Neural progenitor cell (in vitro differentiated cells): Measurements from ENCODE around the gene GREM2. TPM values are rescaled to one million over a fixed set of nuclear protein-coding genes. Genes with fewer than 3 reads are reported as not detected.

Experiments
- DNase-seq: peaks from one replicate; pipeline ENCODE4 v3.0.0-alpha.2; 2016; ENCODE audit warnings: low spot score
- H2AFZ ChIP-seq: fragments of 200-600 bp; sonication (generic); replicated peaks from 2 replicates; pipeline ENCODE4 v1.6.1; 2016; ENCODE audit warnings: antibody characterized with exemption
- H3F3A ChIP-seq: fragments of 200-600 bp; sonication (generic); 2 replicates; pipeline ENCODE4 v1.6.1; 2016; ENCODE audit warnings: antibody characterized with exemption, low read depth
- H3K27ac ChIP-seq: fragments of 200-600 bp; sonication (generic); 2 replicates; pipeline ENCODE4 v1.5.1; 2016; ENCODE audit warnings: mild to moderate bottlenecking
- H3K27me3 ChIP-seq: fragments of 200-600 bp; sonication (generic); 2 replicates; pipeline ENCODE4 v1.6.1; 2016; ENCODE audit warnings: mild to moderate bottlenecking, moderate library complexity
- H3K36me3 ChIP-seq: fragments of 200-600 bp; sonication (generic); 2 replicates; pipeline ENCODE4 v1.5.1; 2016
- H3K4me1 ChIP-seq: fragments of 200-600 bp; sonication (generic); 2 replicates; pipeline ENCODE4 v1.6.1; 2016; ENCODE audit warnings: mixed run types
- H3K4me2 ChIP-seq: fragments of 200-600 bp; sonication (generic); 2 replicates; pipeline ENCODE4 v1.6.1; 2016
- H3K4me3 ChIP-seq: fragments of 200-600 bp; sonication (generic); 2 replicates; pipeline ENCODE4 v1.5.1; 2016
- H3K79me2 ChIP-seq: fragments of 200-600 bp; sonication (generic); 2 replicates; pipeline ENCODE4 v1.6.1; 2016; ENCODE audit warnings: low read depth
- H3K9ac ChIP-seq: fragments of 200-600 bp; sonication (generic); 2 replicates; pipeline ENCODE4 v1.6.1; 2016
- H3K9me3 ChIP-seq: fragments of 200-600 bp; sonication (generic); 2 replicates; pipeline ENCODE4 v1.5.1; 2016; ENCODE audit warnings: low read depth
- H4K20me1 ChIP-seq: fragments of 200-600 bp; sonication (generic); 2 replicates; pipeline ENCODE4 v1.6.1; 2016; ENCODE audit warnings: low read depth
- H3K27ac Mint-ChIP-seq: 3 replicates; pipeline ENCODE4 v1.8.0; 2021; ENCODE audit warnings: mixed read lengths
- H3K27me3 Mint-ChIP-seq: 2 replicates; pipeline ENCODE4 v1.8.0; 2022; ENCODE audit warnings: low read depth, mild to moderate bottlenecking, inconsistent platforms, moderate library complexity, mixed read lengths; ENCODE audit not compliant: insufficient read depth
- H3K36me3 Mint-ChIP-seq: 3 replicates; pipeline ENCODE4 v1.8.0; 2021; ENCODE audit warnings: mixed read lengths
- H3K4me1 Mint-ChIP-seq: 3 replicates; pipeline ENCODE4 v1.8.0; 2021; ENCODE audit warnings: mixed read lengths
- H3K4me3 Mint-ChIP-seq: 3 replicates; pipeline ENCODE4 v1.8.0; 2021; ENCODE audit warnings: mild to moderate bottlenecking, moderate library complexity, mixed read lengths
- H3K9me3 Mint-ChIP-seq: 3 replicates; pipeline ENCODE4 v1.8.0; 2020; ENCODE audit warnings: mixed read lengths
- EZH2 ChIP-seq: fragments of 200-600 bp; sonication (generic); IDR thresholded peaks from 2 replicates; pipeline ENCODE4 v1.6.1; 2017; ENCODE audit warnings: antibody characterized with exemption, mild to moderate bottlenecking, moderate library complexity
- EZH2phosphoT487 ChIP-seq: fragments of 200-600 bp; sonication (generic); IDR thresholded peaks from 2 replicates; pipeline ENCODE4 v1.6.1; 2017; ENCODE audit warnings: antibody characterized with exemption
- total RNA-seq: library from RNA; depleted of rRNA; stranded (reverse); fragments of >200 nt; gene quantifications from 2 replicates; pipeline ENCODE4 v1.2.3, GENCODE V29; 2015; ENCODE audit warnings: low replicate concordance
- TF ChIP-seq, protein P1 (sequence below): fragments of 200-600 bp; sonication (generic); IDR thresholded peaks from 2 replicates; pipeline ENCODE4 v1.5.1; 2017; ENCODE audit warnings: antibody characterized with exemption, mild to moderate bottlenecking

Gene GREM2
- total RNA-seq, 1 donor from 2014 or later = not detected

DNA sequence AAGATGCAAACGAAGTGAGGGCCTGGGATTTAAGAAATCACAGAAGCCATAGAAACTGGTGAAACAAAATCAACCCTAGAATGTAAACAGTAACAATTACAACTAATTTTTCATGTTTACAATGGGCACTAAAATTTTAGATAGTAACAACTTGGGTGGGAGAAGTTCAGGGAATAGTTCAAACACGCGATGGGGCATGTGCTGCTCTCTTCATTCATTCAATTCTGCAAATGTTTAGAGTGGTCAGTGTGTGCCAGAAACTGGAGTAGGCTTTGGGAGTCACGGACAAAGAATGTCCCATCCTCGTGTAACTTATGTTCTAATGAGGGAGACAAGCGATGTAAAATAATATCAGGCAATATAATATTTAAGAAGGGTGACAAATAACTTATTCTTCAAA is 133.4 kb downstream of the GREM2 start:
- H3K27me3 Mint-ChIP-seq = no peaks in the 10 kb centered on the region
- H3K4me3 ChIP-seq = no peak overlapping the region
- H3K4me3 Mint-ChIP-seq = no peak overlapping the region
- DNase-seq = no peak
- peaks cover 2% of the 10 kb centered on the region for H3K36me3 Mint-ChIP-seq
- no peaks in the 10 kb centered on the region for H3K9me3 ChIP-seq
- TF ChIP-seq EZH2phosphoT487 (no peak), EZH2 (no peak)
- TF ChIP-seq, protein P1, sequence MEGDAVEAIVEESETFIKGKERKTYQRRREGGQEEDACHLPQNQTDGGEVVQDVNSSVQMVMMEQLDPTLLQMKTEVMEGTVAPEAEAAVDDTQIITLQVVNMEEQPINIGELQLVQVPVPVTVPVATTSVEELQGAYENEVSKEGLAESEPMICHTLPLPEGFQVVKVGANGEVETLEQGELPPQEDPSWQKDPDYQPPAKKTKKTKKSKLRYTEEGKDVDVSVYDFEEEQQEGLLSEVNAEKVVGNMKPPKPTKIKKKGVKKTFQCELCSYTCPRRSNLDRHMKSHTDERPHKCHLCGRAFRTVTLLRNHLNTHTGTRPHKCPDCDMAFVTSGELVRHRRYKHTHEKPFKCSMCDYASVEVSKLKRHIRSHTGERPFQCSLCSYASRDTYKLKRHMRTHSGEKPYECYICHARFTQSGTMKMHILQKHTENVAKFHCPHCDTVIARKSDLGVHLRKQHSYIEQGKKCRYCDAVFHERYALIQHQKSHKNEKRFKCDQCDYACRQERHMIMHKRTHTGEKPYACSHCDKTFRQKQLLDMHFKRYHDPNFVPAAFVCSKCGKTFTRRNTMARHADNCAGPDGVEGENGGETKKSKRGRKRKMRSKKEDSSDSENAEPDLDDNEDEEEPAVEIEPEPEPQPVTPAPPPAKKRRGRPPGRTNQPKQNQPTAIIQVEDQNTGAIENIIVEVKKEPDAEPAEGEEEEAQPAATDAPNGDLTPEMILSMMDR = no peak
- H3K27ac Mint-ChIP-seq = no peak overlapping the region
- no peaks in the 10 kb centered on the region for H4K20me1 ChIP-seq
- H3F3A ChIP-seq = no peaks in the 10 kb centered on the region
- H3K79me2 ChIP-seq = no peaks in the 10 kb centered on the region
- no peaks in the 10 kb centered on the region for H3K36me3 ChIP-seq
- no peak overlapping the region for H2AFZ ChIP-seq
- no peaks in the 10 kb centered on the region for H3K27me3 ChIP-seq
- no peaks in the 10 kb centered on the region for H3K9me3 Mint-ChIP-seq
- no peaks in the 10 kb centered on the region for H3K4me1 ChIP-seq
- H3K27ac ChIP-seq = no peak overlapping the region
- no peak overlapping the region for H3K9ac ChIP-seq
- H3K4me2 ChIP-seq = no peak overlapping the region
- no peaks in the 10 kb centered on the region for H3K4me1 Mint-ChIP-seq

DNA sequence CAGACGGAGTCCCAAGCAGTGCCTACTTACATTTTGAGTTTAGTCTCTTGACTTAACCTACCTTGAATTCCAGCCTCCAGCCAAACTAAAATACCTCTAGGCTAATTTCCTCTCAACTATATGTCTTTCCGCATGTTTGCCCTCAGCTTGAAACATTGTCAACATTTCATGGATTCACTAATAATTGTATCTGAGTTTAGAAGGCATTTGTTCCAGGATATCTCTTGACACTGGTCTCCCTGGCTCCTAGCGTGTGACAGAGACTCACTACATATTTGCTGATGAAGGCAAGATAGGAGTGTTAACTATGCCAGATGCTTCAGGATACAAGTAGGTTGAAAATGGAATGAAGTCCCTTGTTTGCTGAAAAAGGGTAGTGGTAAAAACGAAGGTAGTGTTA is 136.1 kb downstream of the GREM2 start:
- no peaks in the 10 kb centered on the region for H3K4me1 ChIP-seq
- H3K9ac ChIP-seq = no peak overlapping the region
- H3K36me3 Mint-ChIP-seq = peaks cover 4% of the 10 kb centered on the region
- H3K27me3 Mint-ChIP-seq = no peaks in the 10 kb centered on the region
- no peaks in the 10 kb centered on the region for H3K27me3 ChIP-seq
- TF ChIP-seq, protein P1 = no peak
- TF ChIP-seq EZH2phosphoT487 = no peak
- TF ChIP-seq EZH2 = no peak
- no peak overlapping the region for H2AFZ ChIP-seq
- H3K4me3 ChIP-seq = no peak overlapping the region
- H3K4me3 Mint-ChIP-seq = no peak overlapping the region
- peaks cover 4% of the 10 kb centered on the region for H3K4me1 Mint-ChIP-seq
- no peak overlapping the region for H3K4me2 ChIP-seq
- no peaks in the 10 kb centered on the region for H3K79me2 ChIP-seq
- no peaks in the 10 kb centered on the region for H3K9me3 ChIP-seq
- no peak overlapping the region for H3K27ac Mint-ChIP-seq
- no peak overlapping the region for H3K27ac ChIP-seq
- H3K9me3 Mint-ChIP-seq = no peaks in the 10 kb centered on the region
- H3K36me3 ChIP-seq = no peaks in the 10 kb centered on the region
- no peaks in the 10 kb centered on the region for H4K20me1 ChIP-seq
- DNase-seq = no peak
- no peaks in the 10 kb centered on the region for H3F3A ChIP-seq

DNA sequence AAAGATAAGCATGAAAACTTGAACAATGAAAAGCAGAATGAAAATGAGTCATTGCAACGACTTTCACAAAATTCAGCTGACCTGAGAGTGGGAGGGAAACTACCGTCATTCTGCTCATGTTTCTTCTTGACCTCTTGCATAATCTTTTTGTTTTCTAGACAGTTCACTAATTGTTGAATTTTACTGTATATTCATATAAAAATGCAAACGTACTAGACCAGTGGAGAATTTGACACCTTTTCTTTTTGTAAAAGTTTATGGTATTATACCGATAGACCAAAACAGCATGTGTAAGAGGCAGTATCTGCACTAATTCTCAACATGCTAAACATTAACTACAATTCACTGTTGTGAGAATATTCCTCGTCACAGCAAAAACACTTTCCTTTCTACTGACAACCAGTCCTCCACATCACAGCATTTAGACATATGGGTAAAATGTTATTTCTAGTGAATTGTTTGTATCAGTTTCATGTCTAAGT is 137.8 kb downstream of the GREM2 start:
- no peak overlapping the region for H3K27ac Mint-ChIP-seq
- no peaks in the 10 kb centered on the region for H3K36me3 ChIP-seq
- H3F3A ChIP-seq = no peaks in the 10 kb centered on the region
- H3K4me1 Mint-ChIP-seq = peaks cover 4% of the 10 kb centered on the region
- H3K27ac ChIP-seq = no peak overlapping the region
- no peaks in the 10 kb centered on the region for H3K27me3 ChIP-seq
- H3K4me3 ChIP-seq = no peak overlapping the region
- no peak for DNase-seq
- peaks cover 2% of the 10 kb centered on the region for H3K27me3 Mint-ChIP-seq
- H3K4me2 ChIP-seq = no peak overlapping the region
- H3K4me3 Mint-ChIP-seq = no peak overlapping the region
- no peaks in the 10 kb centered on the region for H3K9me3 ChIP-seq
- H3K36me3 Mint-ChIP-seq = peaks cover 4% of the 10 kb centered on the region
- H4K20me1 ChIP-seq = no peaks in the 10 kb centered on the region
- H2AFZ ChIP-seq = no peak overlapping the region
- H3K9me3 Mint-ChIP-seq = no peaks in the 10 kb centered on the region
- no peaks in the 10 kb centered on the region for H3K4me1 ChIP-seq
- no peaks in the 10 kb centered on the region for H3K79me2 ChIP-seq
- TF ChIP-seq EZH2phosphoT487 (no peak), EZH2 (no peak)
- TF ChIP-seq, protein P1 = no peak
- no peak overlapping the region for H3K9ac ChIP-seq
